GM18498 (cell line): ENCODE results near the gene PIN1.

ENCODE experiments used
- ATAC-seq: cut with Tn5 transposase; IDR thresholded peaks from one replicate; pipeline ENCODE4 v1.9.1; 2021; ENCODE audit warnings: mild to moderate bottlenecking, moderate library complexity; ENCODE audit not compliant: unreplicated experiment

PIN1 gene

GRCh38 chr19:9854282-9854846, 19.2 kb downstream of the PIN1 start:
- no peak for ATAC-seq

- no peak for ATAC-seq
Observed at GRCh38 chr19:9856609-9857008, 21.5 kb downstream of the PIN1 start.

GRCh38 chr19:9857076-9857721, 22.1 kb downstream of the PIN1 start:
- ATAC-seq, result no peak

- ATAC-seq, result no peak
Observed at GRCh38 chr19:9857920-9858746, 23.0 kb downstream of the PIN1 start.

- no peak for ATAC-seq
Observed at GRCh38 chr19:9858766-9859165, 23.6 kb downstream of the PIN1 start.

- no peak for ATAC-seq
Observed at GRCh38 chr19:9860407-9860806, 25.3 kb downstream of the PIN1 start.

- ATAC-seq, result no peak
Observed at GRCh38 chr19:9861503-9861902, 26.4 kb downstream of the PIN1 start.

- ATAC-seq, result no peak
Observed at GRCh38 chr19:9862938-9863337, 27.8 kb downstream of the PIN1 start.

- ATAC-seq, result no peak
Observed at GRCh38 chr19:9863759-9864158, 28.6 kb downstream of the PIN1 start.

- ATAC-seq, result no peak
Observed at GRCh38 chr19:9865732-9866501, 30.8 kb downstream of the PIN1 start.

GRCh38 chr19:9868983-9869617, 34.0 kb downstream of the PIN1 start:
- ATAC-seq, result no peak

GRCh38 chr19:9871626-9872338, 36.7 kb downstream of the PIN1 start:
- ATAC-seq, result no peak

GRCh38 chr19:9872618-9873242, 37.6 kb downstream of the PIN1 start:
- no peak for ATAC-seq

GRCh38 chr19:9875031-9875627, 40.0 kb downstream of the PIN1 start:
- no peak for ATAC-seq

- no peak for ATAC-seq
Observed at GRCh38 chr19:9875796-9876195, 40.7 kb downstream of the PIN1 start.

GRCh38 chr19:9877780-9878510, 42.8 kb downstream of the PIN1 start:
- no peak for ATAC-seq

GRCh38 chr19:9878511-9879196, 43.5 kb downstream of the PIN1 start:
- ATAC-seq, result no peak

GRCh38 chr19:9881720-9882119, 46.6 kb downstream of the PIN1 start:
- ATAC-seq, result no peak
